HEK293 (cell line): ENCODE measurements around the gene OPA1.
A peak's percentile ranks its signal among the peaks of the same experiment; 100 is the strongest.

Experiments used
- ZNF558 ChIP-seq: fragments of 450-650 bp; formaldehyde crosslinking; IDR thresholded peaks from 2 replicates; pipeline ENCODE4 v1.5.1; 2016; ENCODE audit warnings: missing biosample characterization, missing genetic modification characterization
- ZNF658 ChIP-seq: fragments of 450-650 bp; formaldehyde crosslinking; IDR thresholded peaks from 2 replicates; pipeline ENCODE4; 2016; ENCODE audit warnings: missing biosample characterization, missing genetic modification characterization
- TF ChIP-seq, protein P1 (sequence below): fragments of 450-650 bp; formaldehyde crosslinking; IDR thresholded peaks from 2 replicates; pipeline ENCODE4 v1.5.1; 2016; ENCODE audit warnings: missing biosample characterization, missing genetic modification characterization

DNA sequence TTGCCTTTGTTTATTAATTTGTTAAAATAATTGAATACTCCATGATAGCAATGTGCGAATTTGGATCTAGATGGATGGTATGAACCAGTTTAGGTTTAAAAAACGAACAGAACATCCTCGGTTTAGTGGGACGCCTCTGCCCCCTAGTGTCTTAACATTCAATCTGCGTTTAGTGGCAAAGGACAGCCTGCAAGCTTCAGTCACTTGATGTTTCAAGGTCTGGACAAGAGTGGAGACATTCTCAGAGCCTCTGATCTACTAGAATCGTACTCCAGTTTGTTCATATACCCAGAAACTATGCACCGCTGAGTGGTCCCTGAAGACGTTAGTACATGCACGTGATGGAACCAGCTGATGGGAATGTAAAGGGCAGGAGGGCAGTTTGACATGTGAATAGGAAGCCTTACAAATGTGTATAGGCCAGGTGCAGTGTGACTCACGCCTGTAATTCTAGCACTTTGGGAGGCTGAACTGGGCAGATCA, 20.5 kb upstream of the OPA1 start:
- TF ChIP-seq, protein P1, sequence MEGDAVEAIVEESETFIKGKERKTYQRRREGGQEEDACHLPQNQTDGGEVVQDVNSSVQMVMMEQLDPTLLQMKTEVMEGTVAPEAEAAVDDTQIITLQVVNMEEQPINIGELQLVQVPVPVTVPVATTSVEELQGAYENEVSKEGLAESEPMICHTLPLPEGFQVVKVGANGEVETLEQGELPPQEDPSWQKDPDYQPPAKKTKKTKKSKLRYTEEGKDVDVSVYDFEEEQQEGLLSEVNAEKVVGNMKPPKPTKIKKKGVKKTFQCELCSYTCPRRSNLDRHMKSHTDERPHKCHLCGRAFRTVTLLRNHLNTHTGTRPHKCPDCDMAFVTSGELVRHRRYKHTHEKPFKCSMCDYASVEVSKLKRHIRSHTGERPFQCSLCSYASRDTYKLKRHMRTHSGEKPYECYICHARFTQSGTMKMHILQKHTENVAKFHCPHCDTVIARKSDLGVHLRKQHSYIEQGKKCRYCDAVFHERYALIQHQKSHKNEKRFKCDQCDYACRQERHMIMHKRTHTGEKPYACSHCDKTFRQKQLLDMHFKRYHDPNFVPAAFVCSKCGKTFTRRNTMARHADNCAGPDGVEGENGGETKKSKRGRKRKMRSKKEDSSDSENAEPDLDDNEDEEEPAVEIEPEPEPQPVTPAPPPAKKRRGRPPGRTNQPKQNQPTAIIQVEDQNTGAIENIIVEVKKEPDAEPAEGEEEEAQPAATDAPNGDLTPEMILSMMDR (tag by site-specific recombination): peak; percentile 28; the same call in 1 of the 2 replicates
- no peak for TF ChIP-seq ZNF658 (tag by site-specific recombination)
- no peak for TF ChIP-seq ZNF558
